Testis (tissue), 2 donors: Measurements from ENCODE around the gene RGS18.

ENCODE experiments used
- POLR2A ChIP-seq: fragments of 450-650 bp; IDR thresholded peaks from one replicate; pipeline ENCODE4 v1.6.1; 2017; ENCODE audit warnings: antibody characterized with exemption, mild to moderate bottlenecking, moderate library complexity
- TF ChIP-seq, protein P1 (sequence below), 3 experiments: fragments of 450-650 bp in 2 of 3; fragments of 200-600 bp in 1 of 3; sonication (generic) in 1 of 3; IDR thresholded peaks; one replicate each; pipeline ENCODE4 v1.5.1; 2016 to 2019; ENCODE audit warnings: antibody characterized with exemption in 3 of 3, mild to moderate bottlenecking in 2 of 3, moderate library complexity in 1 of 3

DNA sequence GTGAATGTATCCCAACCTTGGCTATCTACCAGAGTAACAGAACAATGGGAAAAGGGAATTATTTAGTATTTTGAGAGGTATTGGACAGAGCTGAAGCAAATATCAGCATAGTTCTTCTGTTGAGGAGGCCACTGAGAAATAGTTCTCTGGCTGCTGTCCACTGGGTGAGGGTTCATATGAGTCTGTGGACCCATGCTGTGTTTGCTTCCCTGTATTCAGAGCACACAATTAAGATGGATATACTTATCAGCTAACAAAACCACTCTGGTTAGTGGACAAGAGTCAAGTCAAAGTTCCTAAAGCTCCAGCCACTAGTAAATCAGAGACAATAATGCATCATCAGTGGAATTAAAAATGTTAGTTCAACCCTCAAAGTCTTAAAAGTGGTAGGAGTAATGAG is 66.1 kb downstream of the RGS18 start:
- TF ChIP-seq, protein P1, sequence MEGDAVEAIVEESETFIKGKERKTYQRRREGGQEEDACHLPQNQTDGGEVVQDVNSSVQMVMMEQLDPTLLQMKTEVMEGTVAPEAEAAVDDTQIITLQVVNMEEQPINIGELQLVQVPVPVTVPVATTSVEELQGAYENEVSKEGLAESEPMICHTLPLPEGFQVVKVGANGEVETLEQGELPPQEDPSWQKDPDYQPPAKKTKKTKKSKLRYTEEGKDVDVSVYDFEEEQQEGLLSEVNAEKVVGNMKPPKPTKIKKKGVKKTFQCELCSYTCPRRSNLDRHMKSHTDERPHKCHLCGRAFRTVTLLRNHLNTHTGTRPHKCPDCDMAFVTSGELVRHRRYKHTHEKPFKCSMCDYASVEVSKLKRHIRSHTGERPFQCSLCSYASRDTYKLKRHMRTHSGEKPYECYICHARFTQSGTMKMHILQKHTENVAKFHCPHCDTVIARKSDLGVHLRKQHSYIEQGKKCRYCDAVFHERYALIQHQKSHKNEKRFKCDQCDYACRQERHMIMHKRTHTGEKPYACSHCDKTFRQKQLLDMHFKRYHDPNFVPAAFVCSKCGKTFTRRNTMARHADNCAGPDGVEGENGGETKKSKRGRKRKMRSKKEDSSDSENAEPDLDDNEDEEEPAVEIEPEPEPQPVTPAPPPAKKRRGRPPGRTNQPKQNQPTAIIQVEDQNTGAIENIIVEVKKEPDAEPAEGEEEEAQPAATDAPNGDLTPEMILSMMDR (IDR thresholded peaks at IDR 0.05), result no peak
- TF ChIP-seq POLR2A, result no peak
